Aorta (tissue), 5 donors: Measurements from ENCODE around the gene EMX1. TPM values are rescaled to one million over a fixed set of nuclear protein-coding genes. Genes with fewer than 3 reads are reported as not detected.

Experiments
- ATAC-seq: fragments of 200-7000 bp; cut with Tn5 transposase; one replicate; pipeline ENCODE4 v1.9.1; 2022; ENCODE audit warnings: moderate library complexity; ENCODE audit not compliant: low FRiP score
- DNase-seq, 2 donors: peaks; one replicate each; pipeline ENCODE4 v3.0.0-alpha.2; 2020
- H3K27ac ChIP-seq, 2 donors: one replicate each; pipeline ENCODE4 v1.5.1; 2013; ENCODE audit warnings: low read length in 2 of 2, mild to moderate bottlenecking in 2 of 2, moderate library complexity in 2 of 2, control low read depth in 1 of 2, inconsistent platforms in 1 of 2, low read depth in 1 of 2
- H3K27me3 ChIP-seq, 2 donors: one replicate each; pipeline ENCODE4 v1.6.1; 2013; ENCODE audit warnings: control low read depth in 1 of 2, low read length in 1 of 2, mild to moderate bottlenecking in 1 of 2, moderate library complexity in 1 of 2; ENCODE audit not compliant: insufficient read depth in 2 of 2, control insufficient read depth in 1 of 2
- H3K36me3 ChIP-seq, 2 donors: one replicate each; pipeline ENCODE4 v1.6.1; 2013; ENCODE audit warnings: control low read depth in 1 of 2, low read length in 1 of 2, mild to moderate bottlenecking in 1 of 2; ENCODE audit not compliant: insufficient read depth in 2 of 2, control insufficient read depth in 1 of 2
- H3K4me1 ChIP-seq, 2 donors: one replicate each; pipeline ENCODE4 v1.6.1; 2013; ENCODE audit warnings: low read length in 2 of 2, control low read depth in 1 of 2, mild to moderate bottlenecking in 1 of 2, moderate library complexity in 1 of 2; ENCODE audit not compliant: insufficient read depth in 2 of 2, control insufficient read depth in 1 of 2
- H3K4me3 ChIP-seq, 2 donors: one replicate each; pipeline ENCODE4 v1.5.1; 2013; ENCODE audit warnings: low read length in 2 of 2, control low read depth in 1 of 2, mild to moderate bottlenecking in 1 of 2
- H3K9me3 ChIP-seq: one replicate; pipeline ENCODE4 v1.6.1; 2013; ENCODE audit warnings: mild to moderate bottlenecking, low read length; ENCODE audit not compliant: control insufficient read depth
- WGBS, 2 donors: extraction: QIAGEN DNeasy Blood & Tissue Kit; methylation state at CpG; one replicate each; pipeline ENCODE4 v1.1.7; 2013; 5-methylcytosine and 5-hydroxymethylcytosine counted together
- intact Hi-C, 2 donors: fragments of 100-400 bp; cut with DNase I; formaldehyde crosslinking; loops; one replicate each; pipeline versions ENCODE4 v1.14.2 to v1.15.0; 2022
- polyA plus RNA-seq, 2 donors: library from polyadenylated mRNA; stranded (reverse); fragments of 200-250 nt; gene quantifications; one replicate each; pipeline ENCODE4 v1.2.3, GENCODE V29; 2013
- total RNA-seq, 2 donors: library from RNA; stranded (reverse); fragmentation: NEBNext Ultra II Directional; extraction: Animal tissue kit (Norgen Biotek cat#: 25700); gene quantifications; one replicate each; pipeline ENCODE4 v1.2.1, GENCODE V29; 2021
- donor health status: healthy with polysubstance abuse.
- donor health status: Bipolar disorder and iron deficiency.
- donor health status: DM: no; HTN: no; CAD: no.
- donor health status: DM: no; HTN: no; CAD: no.
- donor health status: DM: yes; HTN: yes; CAD: no.

EMX1 gene
- total and polyA plus RNA-seq, 4 donors, result not detected

DNA sequence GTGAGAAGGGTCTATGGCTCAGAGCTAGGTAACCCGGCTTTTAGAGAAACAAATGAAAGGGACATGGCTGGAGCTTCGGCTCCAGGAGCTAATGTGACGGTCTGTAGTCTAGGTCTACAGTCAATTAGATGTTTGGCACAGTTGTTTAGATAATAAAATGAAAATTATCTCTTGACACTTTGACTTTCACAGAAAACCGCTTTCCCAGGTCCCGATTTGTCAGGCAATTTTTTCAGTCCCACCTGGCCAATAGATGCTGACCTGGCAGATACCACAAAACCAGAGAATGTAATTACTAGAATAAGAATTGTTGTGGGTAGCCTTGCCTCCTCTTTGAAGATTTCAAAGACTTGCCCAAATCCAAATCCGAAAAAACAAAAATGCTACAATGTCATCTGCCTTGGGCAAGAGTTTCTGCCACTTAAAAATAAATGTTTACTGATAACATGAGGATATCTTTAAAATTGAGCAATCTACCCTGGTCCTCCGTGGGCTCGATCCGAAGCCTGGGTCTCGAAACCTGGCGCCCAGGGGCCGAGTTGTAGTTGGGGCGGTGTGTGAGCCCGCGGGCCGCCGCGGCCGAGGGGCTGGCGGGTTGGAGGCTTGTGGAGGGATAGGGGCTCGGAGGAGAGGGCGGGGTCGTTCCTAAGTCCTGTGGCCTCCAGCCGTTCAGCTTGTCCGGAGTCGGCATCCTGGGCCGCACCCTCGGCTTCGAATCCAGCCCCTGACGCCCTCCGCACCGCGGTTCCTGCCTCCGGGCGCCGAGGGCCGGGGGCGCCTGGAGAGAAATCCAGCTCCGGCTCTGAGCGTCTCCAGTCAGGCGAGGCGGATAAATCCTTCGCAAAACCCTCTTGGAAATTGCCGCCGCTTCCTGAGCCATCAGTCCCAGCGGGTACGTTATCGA is 2.3 kb downstream of the EMX1 start:
- ATAC-seq (no peak), DNase-seq (peak in 1 of 2 donors; percentile 59)
- intact Hi-C loops, result no loop called here
- no peak overlapping the region for H3K27ac ChIP-seq
- H3K9me3 ChIP-seq, result no peaks in the 10 kb centered on the region
- 10 to 12% methylated on average over 47 to 48 of the region's 48 CpGs for WGBS, 2 donors
- no peaks in the 10 kb centered on the region for H3K36me3 ChIP-seq
- no peak overlapping the region for H3K4me3 ChIP-seq
- no peaks in the 10 kb centered on the region for H3K4me1 ChIP-seq
- no peaks in the 10 kb centered on the region for H3K27me3 ChIP-seq

DNA sequence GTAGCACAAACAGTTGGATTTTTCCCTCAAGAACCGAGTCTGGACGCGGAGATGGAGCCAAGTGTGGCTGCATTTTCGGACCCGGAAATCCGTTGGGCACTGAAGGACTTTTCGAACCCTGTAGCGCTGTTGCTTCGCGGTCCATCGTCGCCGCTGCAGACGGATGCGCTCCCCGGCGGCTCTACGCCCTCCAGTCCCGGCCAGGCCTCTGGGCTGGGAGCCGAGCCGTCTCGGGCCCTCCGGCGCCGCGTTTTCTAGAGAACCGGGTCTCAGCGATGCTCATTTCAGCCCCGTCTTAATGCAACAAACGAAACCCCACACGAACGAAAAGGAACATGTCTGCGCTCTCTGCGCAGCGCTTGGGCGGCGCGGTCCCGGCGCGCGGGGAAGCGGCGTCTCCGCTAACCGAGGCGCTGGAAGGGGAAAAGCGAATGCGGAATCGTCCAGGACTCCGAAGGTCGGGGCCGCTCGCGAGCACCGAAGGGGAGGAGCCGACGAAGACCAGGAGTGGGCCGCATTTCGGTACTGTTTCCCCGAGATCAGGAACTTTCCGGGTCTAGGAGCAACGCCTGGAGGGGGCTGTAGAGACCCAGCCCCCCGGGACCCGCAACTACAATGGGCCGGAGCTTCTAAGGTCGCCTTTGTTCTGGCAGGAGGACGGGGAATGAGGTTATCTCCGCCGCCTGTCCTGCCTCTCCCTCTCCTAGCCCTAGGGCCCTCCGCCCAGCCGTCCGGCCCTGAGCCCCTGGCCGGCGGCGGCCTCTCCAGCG is 3.2 kb downstream of the EMX1 start:
- no peaks in the 10 kb centered on the region for H3K4me1 ChIP-seq
- ATAC-seq, result no peak
- intact Hi-C loops, result no loop called here

DNA sequence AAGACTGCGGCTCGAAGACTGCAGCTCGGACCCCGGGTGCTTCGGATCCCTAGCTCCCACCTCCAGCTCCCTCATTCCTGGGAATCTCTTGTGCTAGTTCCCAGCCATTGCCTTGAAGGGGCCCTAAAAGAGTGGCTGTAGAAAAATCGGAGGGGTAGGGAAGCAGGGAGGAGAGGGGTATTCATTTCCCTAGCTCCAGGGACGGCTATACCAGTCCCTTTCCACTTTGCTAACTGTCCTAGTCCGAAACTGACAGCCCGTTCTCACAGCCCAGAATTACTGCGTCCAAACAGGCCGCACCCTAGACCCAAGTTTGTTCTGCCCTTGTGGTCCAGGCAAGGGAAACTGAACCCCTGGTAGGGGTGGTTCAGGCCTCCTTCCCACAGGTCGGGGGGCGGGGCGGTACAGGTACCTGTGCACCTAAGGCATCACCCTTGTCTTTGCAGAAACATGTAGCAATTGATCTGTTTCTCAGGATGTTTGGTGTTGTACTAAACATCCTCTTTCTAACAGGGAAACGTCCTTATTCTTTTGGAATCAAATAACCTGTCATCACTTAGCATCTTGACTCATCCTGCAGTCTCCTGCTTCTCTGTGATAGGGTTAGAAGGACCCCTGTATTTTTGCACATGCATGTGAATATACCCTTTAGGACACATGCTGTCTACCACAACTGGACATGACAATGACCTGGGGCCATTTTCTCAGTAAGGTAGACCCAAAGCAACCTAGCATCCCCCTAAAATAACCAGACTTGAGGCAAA is 4.0 kb downstream of the EMX1 start:
- Histone ChIP-seq H3K27me3 (no peaks in the 10 kb centered on the region), H3K4me3 (no peak overlapping the region), H3K9me3 (no peaks in the 10 kb centered on the region), H3K4me1 (no peaks in the 10 kb centered on the region), H3K27ac (no peak overlapping the region), H3K36me3 (no peaks in the 10 kb centered on the region)
- ATAC-seq, result no peak
- intact Hi-C loops, result no loop called here
- no peak for DNase-seq
- 56 to 65% methylated on average over 15 of the region's 15 CpGs for WGBS, 2 donors

More for the DNA sequence above, 3.2 kb downstream of the EMX1 start:
- 6% methylated on average over 74 to 77 of the region's 77 CpGs for WGBS, 2 donors
- H3K27me3 ChIP-seq, result no peaks in the 10 kb centered on the region
- no peak overlapping the region for H3K27ac ChIP-seq
- DNase-seq, result peak in 1 of 2 donors; percentile 73
- no peaks in the 10 kb centered on the region for H3K9me3 ChIP-seq
- H3K4me3 ChIP-seq, result peak overlapping the region in 1 of 2 donors; percentile 6
- no peaks in the 10 kb centered on the region for H3K36me3 ChIP-seq

DNA sequence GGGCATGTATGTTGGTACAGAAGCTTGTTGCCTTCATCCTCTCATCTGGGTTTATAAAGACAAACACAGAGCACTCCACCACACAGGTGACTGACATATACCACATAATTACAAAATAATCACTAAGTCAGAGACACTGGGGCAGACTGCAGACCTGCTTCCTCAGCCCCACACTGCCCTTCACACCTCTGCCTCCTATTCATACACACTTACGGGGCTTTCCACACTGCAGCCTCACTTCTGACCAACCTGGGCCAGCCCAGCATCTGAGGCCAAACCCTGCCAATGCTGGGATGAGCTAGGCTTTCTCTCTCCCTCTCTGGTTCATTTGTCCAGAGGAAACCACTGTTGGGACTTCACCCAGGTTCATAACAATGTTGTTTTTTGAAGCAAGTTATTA is 4.5 kb downstream of the EMX1 start:
- H3K4me1 ChIP-seq, result no peaks in the 10 kb centered on the region
- no peak for ATAC-seq
- no peaks in the 10 kb centered on the region for H3K9me3 ChIP-seq
- WGBS, 2 donors, result 93 to 100% methylated on average over 1 of the region's 1 CpG
- no peak overlapping the region for H3K4me3 ChIP-seq
- no peak overlapping the region for H3K27ac ChIP-seq
- intact Hi-C loops, result no loop called here
- H3K36me3 ChIP-seq, result no peaks in the 10 kb centered on the region
- no peak for DNase-seq
- H3K27me3 ChIP-seq, result no peaks in the 10 kb centered on the region

DNA sequence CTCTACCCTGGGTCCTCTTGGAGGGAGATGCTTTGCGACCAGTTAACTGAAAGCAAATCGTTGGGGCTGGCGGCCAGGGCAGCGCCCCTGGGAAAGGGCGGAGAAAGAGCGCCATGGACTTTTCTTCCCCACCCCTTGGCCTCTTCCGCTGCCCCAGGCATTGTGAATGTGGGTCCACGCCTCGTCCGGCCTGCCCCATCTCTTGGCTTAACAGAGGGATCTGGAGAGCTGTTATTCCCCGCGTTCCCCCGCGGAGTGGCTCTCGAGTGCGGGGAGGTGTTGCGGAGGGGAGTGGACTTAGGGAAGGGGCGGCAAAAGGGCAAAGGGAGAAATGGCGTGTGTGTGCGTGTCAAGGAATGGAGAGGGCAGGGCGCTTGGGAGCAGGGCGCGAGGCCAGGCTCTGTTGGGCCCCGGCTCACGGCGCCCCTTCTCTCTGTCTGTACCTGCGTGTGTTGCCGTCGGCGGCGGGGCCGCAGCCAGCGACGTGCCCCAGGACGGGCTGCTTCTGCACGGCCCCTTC is 6.6 kb downstream of the EMX1 start:
- Histone ChIP-seq H3K27ac (no peak overlapping the region), H3K4me3 (no peak overlapping the region), H3K36me3 (no peaks in the 10 kb centered on the region), H3K27me3 (no peaks in the 10 kb centered on the region), H3K9me3 (no peaks in the 10 kb centered on the region), H3K4me1 (no peaks in the 10 kb centered on the region)
- WGBS, 2 donors, result 9 to 13% methylated on average over 34 to 36 of the region's 36 CpGs
- DNase-seq, result peak in 1 of 2 donors; percentile 65
- intact Hi-C loops, result no loop called here
- no peak for ATAC-seq

DNA sequence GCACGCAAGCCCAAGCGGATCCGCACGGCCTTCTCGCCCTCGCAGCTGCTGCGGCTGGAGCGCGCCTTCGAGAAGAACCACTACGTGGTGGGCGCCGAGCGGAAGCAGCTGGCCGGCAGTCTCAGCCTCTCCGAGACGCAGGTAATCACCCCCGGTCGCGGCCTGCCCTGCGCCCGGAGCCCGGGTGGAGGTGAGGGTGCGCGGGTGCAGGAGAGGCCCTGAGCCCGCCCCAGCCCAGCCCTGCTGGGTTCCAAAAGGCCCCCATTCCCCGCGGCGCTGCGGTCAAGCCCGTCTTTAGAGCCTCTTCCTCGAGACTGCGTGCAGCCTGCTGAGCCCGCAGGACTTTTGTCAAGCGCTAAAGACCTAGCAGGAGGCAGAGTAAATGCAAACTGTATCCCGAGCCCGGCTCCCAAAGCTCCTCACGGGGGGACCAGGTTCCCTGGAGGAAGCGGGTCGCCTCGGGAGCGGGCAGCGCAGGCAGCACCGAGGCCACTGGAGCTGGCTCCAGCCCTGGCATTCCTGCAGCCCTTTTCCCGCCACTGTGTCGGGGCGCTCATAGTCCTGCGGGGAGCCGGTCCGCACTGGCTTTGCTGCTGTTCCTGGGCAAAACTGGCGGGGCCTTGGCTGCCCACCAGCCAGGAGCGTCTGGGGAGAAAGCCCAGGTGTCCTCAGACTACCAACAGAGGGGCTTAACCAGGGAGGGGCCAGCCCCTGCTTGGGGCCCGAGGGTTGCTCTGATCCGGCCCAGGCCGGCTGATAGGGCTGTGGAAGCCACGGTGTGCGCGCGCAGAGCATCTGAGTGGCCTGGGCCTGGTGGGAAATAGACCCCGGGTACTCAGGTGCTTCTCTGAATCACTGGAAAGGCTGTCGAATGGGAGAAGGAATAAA is 7.3 kb downstream of the EMX1 start:
- no peak overlapping the region for H3K27ac ChIP-seq
- H3K36me3 ChIP-seq, result no peaks in the 10 kb centered on the region
- H3K9me3 ChIP-seq, result no peaks in the 10 kb centered on the region
- 4 to 5% methylated on average over 57 to 61 of the region's 61 CpGs for WGBS, 2 donors
- no peaks in the 10 kb centered on the region for H3K27me3 ChIP-seq
- no peaks in the 10 kb centered on the region for H3K4me1 ChIP-seq
- no peak for ATAC-seq
- peak in 1 of 2 donors; percentile 72 for DNase-seq
- intact Hi-C loops, result no loop called here
- H3K4me3 ChIP-seq, result no peak overlapping the region

DNA sequence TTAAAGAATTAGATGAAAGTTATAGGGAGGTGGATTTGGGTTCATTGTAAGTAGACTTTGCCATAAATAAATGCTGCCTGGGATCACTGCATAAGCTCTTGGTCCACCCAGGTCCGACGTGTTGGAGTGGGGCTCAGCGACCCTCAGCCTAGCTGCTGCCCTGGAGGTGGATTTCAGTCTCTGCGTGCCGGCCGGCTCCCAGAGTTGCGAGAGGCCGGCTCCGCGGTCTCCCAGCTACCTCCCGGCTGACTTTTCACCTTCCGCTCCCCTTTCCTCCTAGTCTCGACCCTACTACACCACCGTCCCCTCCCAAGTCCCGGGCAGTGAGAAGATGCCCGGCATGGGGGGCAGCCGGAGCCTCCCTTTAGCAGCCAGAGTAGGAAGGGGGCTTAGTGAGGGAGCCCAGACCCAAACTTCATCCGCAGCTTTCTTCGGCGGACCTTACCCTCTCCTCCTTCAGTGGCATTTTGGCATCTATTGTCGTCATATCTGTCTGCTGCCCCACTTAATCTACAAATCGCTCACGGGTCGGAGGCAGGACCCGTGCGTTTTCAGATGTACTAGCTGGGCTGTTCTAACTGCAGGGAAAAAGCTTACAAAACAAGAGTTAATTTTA is 8.1 kb downstream of the EMX1 start:
- Histone ChIP-seq H3K36me3 (no peaks in the 10 kb centered on the region), H3K4me1 (no peaks in the 10 kb centered on the region), H3K27me3 (no peaks in the 10 kb centered on the region), H3K4me3 (no peak overlapping the region), H3K27ac (no peak overlapping the region), H3K9me3 (no peaks in the 10 kb centered on the region)
- DNase-seq (peak in 1 of 2 donors; percentile 65), ATAC-seq (no peak)
- 13% methylated on average over 26 of the region's 26 CpGs for WGBS, 2 donors
- intact Hi-C loops, result no loop called here
